Mesendoderm (in vitro differentiated cells): ENCODE results near the gene FBN2.
A peak's percentile ranks its signal among the peaks of the same experiment; 100 is the strongest.
"Not testable (repeated sequence)": the region's sequence is repeated elsewhere in the genome, so short reads cannot be mapped to it uniquely, and the experiment has no call there.

Source experiments
- DNase-seq: peaks from one replicate; pipeline ENCODE4 v3.0.0; 2013
- H2AK5ac ChIP-seq: 2 replicates; pipeline ENCODE4 v1.6.1; 2013; ENCODE audit warnings: low read length, inconsistent platforms
- H2BK120ac ChIP-seq: 2 replicates; pipeline ENCODE4 v1.6.1; 2013; ENCODE audit warnings: low read depth, mild to moderate bottlenecking, low read length, moderate library complexity, mixed read lengths
- H2BK15ac ChIP-seq: replicated peaks from 2 replicates; pipeline ENCODE4 v1.6.1; 2013; ENCODE audit warnings: low read depth, mild to moderate bottlenecking, moderate library complexity
- H2BK5ac ChIP-seq: 2 replicates; pipeline ENCODE4 v1.6.1; 2013; ENCODE audit warnings: low read length, inconsistent platforms
- H3K18ac ChIP-seq: 2 replicates; pipeline ENCODE4 v1.6.1; 2013; ENCODE audit warnings: mild to moderate bottlenecking, low read length, mixed read lengths
- H3K23ac ChIP-seq: one replicate; pipeline ENCODE4 v1.6.1; 2013; ENCODE audit warnings: low read length
- H3K27ac ChIP-seq: 2 replicates; pipeline ENCODE4 v1.5.1; 2013; ENCODE audit warnings: low read depth, mild to moderate bottlenecking, inconsistent platforms, low read length, moderate library complexity
- H3K27me3 ChIP-seq: 2 replicates; pipeline ENCODE4 v1.6.1; 2013; ENCODE audit warnings: low read length, control low read depth, mild to moderate bottlenecking, inconsistent platforms; ENCODE audit not compliant: insufficient read depth, poor library complexity
- H3K36me3 ChIP-seq: 2 replicates; pipeline ENCODE4 v1.6.1; 2013; ENCODE audit warnings: low read length, inconsistent platforms; ENCODE audit not compliant: control insufficient read depth, insufficient read depth
- H3K4ac ChIP-seq: one replicate; pipeline ENCODE4 v1.6.1; 2013; ENCODE audit warnings: low read depth, mild to moderate bottlenecking, low read length, moderate library complexity
- H3K4me1 ChIP-seq: 2 replicates; pipeline ENCODE4 v1.6.1; 2013; ENCODE audit warnings: low read depth, low read length, inconsistent platforms; ENCODE audit not compliant: control insufficient read depth
- H3K4me2 ChIP-seq: 2 replicates; pipeline ENCODE4 v1.6.1; 2013; ENCODE audit warnings: low read length
- H3K4me3 ChIP-seq: 2 replicates; pipeline ENCODE4 v1.5.1; 2013; ENCODE audit warnings: mild to moderate bottlenecking, low read length
- H3K56ac ChIP-seq: one replicate; pipeline ENCODE4 v1.6.1; 2013; ENCODE audit warnings: low read length
- H3K79me1 ChIP-seq: 2 replicates; pipeline ENCODE4 v1.6.1; 2013; ENCODE audit warnings: low read length, inconsistent platforms
- H3K79me2 ChIP-seq: 2 replicates; pipeline ENCODE4 v1.6.1; 2013; ENCODE audit warnings: mild to moderate bottlenecking, low read length; ENCODE audit not compliant: control insufficient read depth, insufficient read depth
- H3K9ac ChIP-seq: 2 replicates; pipeline ENCODE4 v1.6.1; 2013; ENCODE audit warnings: low read length, inconsistent platforms
- H4K5ac ChIP-seq: one replicate; pipeline ENCODE4 v1.6.1; 2013; ENCODE audit warnings: low read length
- H4K8ac ChIP-seq: one replicate; pipeline ENCODE4 v1.6.1; 2013; ENCODE audit warnings: low read depth, mild to moderate bottlenecking, control low read depth, low read length, moderate library complexity
- WGBS: extraction: QIAGEN DNeasy Blood & Tissue Kit; methylation state at CpG from one replicate; pipeline ENCODE4 v1.1.7; 2013; ENCODE audit warnings: low lambda C conversion rate, missing lambda C conversion rate; ENCODE audit not compliant: insufficient coverage; ENCODE audit errors: extremely low coverage; 5-methylcytosine and 5-hydroxymethylcytosine counted together

The FBN2 gene

GRCh38 chr5:128405159-128405558 lies 132.9 kb downstream of the FBN2 start:
- H3K79me1 ChIP-seq = no peaks in the 10 kb centered on the region
- H3K23ac ChIP-seq = no peak overlapping the region
- peak overlapping the region; percentile 51 for H3K18ac ChIP-seq
- H3K4me1 ChIP-seq = no peaks in the 10 kb centered on the region
- no peaks in the 10 kb centered on the region for H3K36me3 ChIP-seq
- H3K56ac ChIP-seq = no peak overlapping the region
- no peak overlapping the region for H2BK15ac ChIP-seq
- no peak overlapping the region for H3K27ac ChIP-seq
- no peak overlapping the region for H2AK5ac ChIP-seq
- no peak overlapping the region for H3K4ac ChIP-seq
- H3K27me3 ChIP-seq = no peaks in the 10 kb centered on the region
- DNase-seq = no peak
- H3K9ac ChIP-seq = no peak overlapping the region
- H3K79me2 ChIP-seq = no peaks in the 10 kb centered on the region
- WGBS = no CpG with 5 or more reads among the region's 2 CpGs
- no peak overlapping the region for H3K4me3 ChIP-seq
- H3K4me2 ChIP-seq = no peak overlapping the region
- no peak overlapping the region for H2BK120ac ChIP-seq
- no peak overlapping the region for H4K5ac ChIP-seq
- no peak overlapping the region for H2BK5ac ChIP-seq
- no peak overlapping the region for H4K8ac ChIP-seq

- Histone ChIP-seq H2BK5ac (peak overlapping the region; percentile 10), H3K4ac (no peak overlapping the region), H3K27ac (no peak overlapping the region), H3K18ac (peak overlapping the region; percentile 39), H4K5ac (no peak overlapping the region), H2BK15ac (no peak overlapping the region), H3K79me1 (no peaks in the 10 kb centered on the region), H3K36me3 (no peaks in the 10 kb centered on the region), H2BK120ac (no peak overlapping the region), H2AK5ac (no peak overlapping the region), H3K4me2 (no peak overlapping the region), H3K56ac (no peak overlapping the region), H3K27me3 (no peaks in the 10 kb centered on the region), H3K9ac (no peak overlapping the region), H3K4me1 (no peaks in the 10 kb centered on the region), H4K8ac (no peak overlapping the region), H3K4me3 (no peak overlapping the region), H3K23ac (no peak overlapping the region), H3K79me2 (no peaks in the 10 kb centered on the region)
- WGBS = no CpG with 5 or more reads among the region's 4 CpGs
- DNase-seq = no peak
Measured at GRCh38 chr5:128403333-128403732, 134.7 kb downstream of the FBN2 start.

GRCh38 chr5:128402506-128402905 lies 135.5 kb downstream of the FBN2 start:
- H3K79me2 ChIP-seq = no peaks in the 10 kb centered on the region
- no peak overlapping the region for H2AK5ac ChIP-seq
- no peak overlapping the region for H2BK120ac ChIP-seq
- H3K4me1 ChIP-seq = no peaks in the 10 kb centered on the region
- H3K18ac ChIP-seq = no peak overlapping the region
- H3K27ac ChIP-seq = no peak overlapping the region
- no peak overlapping the region for H2BK15ac ChIP-seq
- no peaks in the 10 kb centered on the region for H3K36me3 ChIP-seq
- no peak overlapping the region for H3K9ac ChIP-seq
- H3K4ac ChIP-seq = no peak overlapping the region
- H4K5ac ChIP-seq = no peak overlapping the region
- no peak overlapping the region for H4K8ac ChIP-seq
- H3K4me2 ChIP-seq = no peak overlapping the region
- no peaks in the 10 kb centered on the region for H3K79me1 ChIP-seq
- no peak overlapping the region for H2BK5ac ChIP-seq
- no peak overlapping the region for H3K23ac ChIP-seq
- WGBS = no CpG with 5 or more reads among the region's 2 CpGs
- peak; percentile 21 for DNase-seq
- H3K56ac ChIP-seq = no peak overlapping the region
- no peak overlapping the region for H3K4me3 ChIP-seq
- H3K27me3 ChIP-seq = no peaks in the 10 kb centered on the region

- H3K79me1 ChIP-seq, H3K27me3 ChIP-seq, H2BK15ac ChIP-seq, H3K4me1 ChIP-seq, H3K79me2 ChIP-seq, H3K23ac ChIP-seq, DNase-seq, H3K4me3 ChIP-seq, H4K5ac ChIP-seq, H3K36me3 ChIP-seq, H3K56ac ChIP-seq, H2BK120ac ChIP-seq, H3K18ac ChIP-seq, H3K9ac ChIP-seq, H3K27ac ChIP-seq, H3K4me2 ChIP-seq, H2BK5ac ChIP-seq, H2AK5ac ChIP-seq, H3K4ac ChIP-seq, H4K8ac ChIP-seq: not testable (repeated sequence)
- WGBS = no CpG with 5 or more reads among the region's 2 CpGs
Measured at GRCh38 chr5:128400766-128401165, 137.3 kb downstream of the FBN2 start.

GRCh38 chr5:128399111-128399510 lies 138.9 kb downstream of the FBN2 start:
- no peak for DNase-seq
- Histone ChIP-seq H3K23ac (no peak overlapping the region), H3K79me2 (peaks cover 2% of the 10 kb centered on the region), H3K79me1 (no peaks in the 10 kb centered on the region), H4K8ac (no peak overlapping the region), H2AK5ac (no peak overlapping the region), H2BK15ac (no peak overlapping the region), H3K4ac (no peak overlapping the region), H4K5ac (no peak overlapping the region), H3K4me2 (no peak overlapping the region), H3K27ac (no peak overlapping the region), H2BK5ac (no peak overlapping the region), H3K18ac (no peak overlapping the region), H3K36me3 (peaks cover 1% of the 10 kb centered on the region), H3K9ac (no peak overlapping the region), H3K4me3 (no peak overlapping the region), H3K4me1 (no peaks in the 10 kb centered on the region), H2BK120ac (no peak overlapping the region), H3K56ac (no peak overlapping the region), H3K27me3 (no peaks in the 10 kb centered on the region)
- no CpG with 5 or more reads among the region's 1 CpG for WGBS

GRCh38 chr5:128397876-128398275 lies 140.2 kb downstream of the FBN2 start:
- Histone ChIP-seq H3K27ac (no peak overlapping the region), H3K79me2 (peaks cover 2% of the 10 kb centered on the region), H3K79me1 (no peaks in the 10 kb centered on the region), H3K18ac (no peak overlapping the region), H3K4me2 (no peak overlapping the region), H3K9ac (no peak overlapping the region), H3K23ac (no peak overlapping the region), H3K4ac (no peak overlapping the region), H2BK5ac (no peak overlapping the region), H4K8ac (no peak overlapping the region), H3K56ac (no peak overlapping the region), H4K5ac (no peak overlapping the region), H3K4me3 (no peak overlapping the region), H2BK15ac (no peak overlapping the region), H3K36me3 (peaks cover 1% of the 10 kb centered on the region), H2AK5ac (no peak overlapping the region), H3K27me3 (no peaks in the 10 kb centered on the region), H2BK120ac (no peak overlapping the region), H3K4me1 (no peaks in the 10 kb centered on the region)
- no CpG with 5 or more reads among the region's 2 CpGs for WGBS
- no peak for DNase-seq
